Activated naive CD4-positive, alpha-beta T cell treated with Interleukin-2 at 50 U/mL for 16 hours (primary cell): Measurements from ENCODE around the gene ANKRD36C.
A peak's percentile ranks its signal among the peaks of the same experiment; 100 is the strongest.
"Not testable (repeated sequence)": the region's sequence is repeated elsewhere in the genome, so short reads cannot be mapped to it uniquely, and the experiment has no call there.

Experiments
- DNase-seq: peaks from one replicate; pipeline ENCODE4 v3.0.0-alpha.2; 2020

ANKRD36C gene

DNA sequence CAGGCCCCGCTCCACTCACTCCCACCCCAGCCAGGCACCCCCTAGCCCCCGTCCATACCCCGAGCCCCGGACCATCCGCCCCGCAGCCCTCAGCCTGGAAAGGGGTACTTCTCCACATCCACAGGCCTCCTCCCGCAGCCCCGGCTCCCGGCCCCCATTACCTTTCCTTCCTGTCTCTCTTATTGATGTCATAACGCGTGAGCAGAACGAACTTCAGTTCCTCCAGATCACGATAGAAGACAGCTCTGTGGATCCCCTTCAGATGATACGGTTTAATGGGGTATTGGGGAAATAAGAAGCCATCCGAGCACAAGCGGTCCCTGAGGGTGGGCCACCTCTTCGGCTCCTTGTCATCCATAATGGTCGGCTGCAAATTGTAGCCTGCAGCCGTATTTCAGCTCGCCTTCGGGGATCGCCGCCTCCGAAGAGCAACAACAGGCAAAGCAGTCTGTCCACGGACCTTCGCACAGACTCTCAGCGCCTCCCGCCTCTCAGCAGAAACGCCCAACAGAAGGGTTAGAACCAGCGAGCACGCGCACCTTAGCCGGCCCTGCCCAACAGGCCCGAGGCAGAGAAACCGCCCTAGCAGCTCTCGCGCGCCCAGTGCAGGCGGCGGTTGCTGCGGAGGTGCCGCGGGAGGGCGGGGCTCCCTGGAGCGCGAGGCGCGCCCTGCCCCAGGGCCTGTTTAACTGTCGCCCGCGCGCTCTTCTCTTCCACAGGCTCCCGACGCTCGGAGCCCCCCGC is at the start of gene ANKRD36C:
TSS of gene ANKRD36C (minus strand) at position 474 of the 744 bp plus-strand sequence. CDS start at position 358, 116 bp downstream.
- peak; percentile 31 for DNase-seq

GRCh38 chr2:96035554-96035953 is 43.9 kb upstream of the ANKRD36C start:
- DNase-seq: not testable (repeated sequence)

DNA sequence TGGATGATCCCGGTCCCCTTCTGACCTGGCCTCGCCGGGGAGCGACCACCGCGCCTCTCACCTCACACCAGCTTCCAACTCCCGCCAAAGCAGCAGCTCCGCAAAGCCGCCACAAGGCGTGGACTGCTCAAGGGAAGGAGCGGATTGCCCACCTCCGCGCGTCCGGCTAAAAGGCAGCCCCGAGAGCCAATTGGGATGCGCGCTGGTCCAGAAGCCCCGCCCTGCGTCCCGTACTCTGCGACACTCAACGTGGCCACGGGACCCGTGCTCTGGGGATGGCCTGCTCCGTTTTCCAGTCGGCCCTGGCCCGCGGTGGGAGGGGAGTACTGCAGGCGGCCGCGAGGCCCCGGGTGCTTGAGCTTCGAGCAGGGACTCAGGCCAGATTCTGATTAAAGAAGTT is 43.2 kb upstream of the ANKRD36C start, which contains the start of gene GPAT2:
TSS of gene GPAT2 (minus strand) at position 125 of the 400 bp plus-strand sequence. CDS start 2,557 bp downstream, outside the sequence.
- not testable (repeated sequence) for DNase-seq

- DNase-seq: not testable (repeated sequence)
Measured at GRCh38 chr2:96033997-96034396, 42.4 kb upstream of the ANKRD36C start.

- DNase-seq: not testable (repeated sequence)
Measured at GRCh38 chr2:96027725-96028325, 36.2 kb upstream of the ANKRD36C start.

DNA sequence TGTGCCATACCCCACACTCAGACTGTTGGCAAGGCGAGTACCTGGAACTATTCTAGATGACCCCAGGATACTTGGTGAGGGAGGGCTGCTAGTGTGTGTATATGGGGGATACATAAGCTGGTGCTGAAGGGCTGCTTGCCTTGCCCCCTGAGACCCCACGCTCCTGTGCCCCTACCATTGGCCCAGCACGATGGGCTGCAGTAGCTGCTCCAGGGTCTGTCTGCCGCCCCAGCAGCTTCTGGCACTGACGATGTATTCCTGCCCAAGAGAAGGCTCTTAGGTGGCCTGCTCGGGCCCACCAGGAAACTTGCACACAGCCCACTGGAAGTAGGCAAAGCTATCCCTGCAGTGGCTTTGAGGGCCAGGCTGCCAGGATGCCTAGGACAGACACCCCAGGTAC is 34.1 kb upstream of the ANKRD36C start:
- DNase-seq: not testable (repeated sequence)

GRCh38 chr2:96025194-96025492 is 33.5 kb upstream of the ANKRD36C start:
- DNase-seq: no peak

GRCh38 chr2:96024336-96025193 is 32.9 kb upstream of the ANKRD36C start:
- DNase-seq: no peak

- not testable (repeated sequence) for DNase-seq
Measured at GRCh38 chr2:96023701-96024100, 32.1 kb upstream of the ANKRD36C start.

GRCh38 chr2:96022701-96023447 is 31.2 kb upstream of the ANKRD36C start:
- DNase-seq: peak; percentile 74

- not testable (repeated sequence) for DNase-seq
Measured at GRCh38 chr2:96022126-96022525, 30.5 kb upstream of the ANKRD36C start.

DNA sequence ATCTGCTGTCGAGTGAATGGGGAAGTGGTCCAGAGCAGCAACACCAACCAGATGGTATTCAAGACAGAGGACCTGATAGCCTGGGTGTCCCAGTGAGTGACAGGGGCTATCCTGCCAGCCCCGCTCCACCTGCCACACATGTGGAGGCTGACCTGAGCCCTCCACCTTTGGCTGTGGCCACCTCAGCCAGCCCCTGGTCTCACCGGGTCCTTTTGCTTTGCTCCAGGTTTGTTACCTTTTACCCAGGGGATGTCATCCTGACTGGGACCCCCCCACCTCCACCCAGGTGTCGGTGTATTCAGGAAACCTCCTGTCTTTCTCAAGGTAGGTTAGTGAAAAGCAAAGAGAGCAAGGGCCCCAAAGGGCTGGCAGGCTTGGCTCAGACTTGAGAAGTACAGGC is 29.5 kb upstream of the ANKRD36C start:
- DNase-seq: not testable (repeated sequence)

DNA sequence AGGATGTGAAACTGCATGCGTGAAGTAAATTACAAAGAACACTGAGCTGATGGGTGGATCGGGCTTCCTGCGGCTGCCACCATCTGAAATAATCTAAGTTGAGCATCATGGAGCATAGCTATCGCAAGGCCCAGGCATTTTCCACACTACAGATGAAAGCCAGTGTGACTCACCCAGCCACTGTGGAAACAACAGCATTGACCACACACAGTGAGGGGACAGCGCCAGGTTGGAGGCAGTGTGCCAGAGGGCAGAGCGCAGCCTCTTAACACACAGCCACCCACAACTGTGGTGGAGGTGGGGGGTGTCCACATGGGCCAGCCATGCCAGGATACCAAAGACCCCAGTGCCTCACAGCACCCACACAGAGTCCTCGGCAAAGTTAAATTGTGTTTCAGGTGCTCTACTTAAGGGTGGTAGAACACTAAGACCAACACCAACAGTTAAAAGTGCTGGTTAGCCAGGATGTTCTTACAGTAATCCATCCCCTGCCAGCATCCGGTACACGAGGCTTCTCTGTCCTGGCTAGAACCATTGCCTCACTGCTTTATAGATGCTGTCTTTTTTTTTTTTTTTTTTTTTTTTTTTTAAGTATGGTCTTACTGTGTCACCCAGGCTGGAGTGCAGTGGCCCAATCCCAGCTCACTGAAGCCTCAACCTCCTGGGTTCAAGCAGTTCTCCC is 28.4 kb upstream of the ANKRD36C start:
- not testable (repeated sequence) for DNase-seq

DNA sequence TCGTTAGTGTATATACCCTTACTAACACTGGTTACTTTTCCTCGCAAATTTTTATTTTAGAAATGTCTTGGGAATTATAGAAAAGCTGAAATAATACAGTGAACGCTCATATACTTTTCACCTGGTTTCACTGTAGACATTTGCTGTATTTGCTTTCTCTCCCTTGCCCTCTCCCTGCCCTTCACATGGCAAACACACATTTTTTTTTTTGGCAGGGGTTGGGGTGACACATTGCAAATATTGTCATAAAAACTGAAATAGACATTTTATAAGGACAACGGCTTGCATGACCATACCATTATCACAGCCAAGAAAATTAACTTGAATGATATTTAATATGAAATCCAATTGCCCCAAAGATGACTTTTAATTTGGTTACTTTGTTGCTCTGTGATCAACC is 24.7 kb upstream of the ANKRD36C start:
- DNase-seq: not testable (repeated sequence)

DNA sequence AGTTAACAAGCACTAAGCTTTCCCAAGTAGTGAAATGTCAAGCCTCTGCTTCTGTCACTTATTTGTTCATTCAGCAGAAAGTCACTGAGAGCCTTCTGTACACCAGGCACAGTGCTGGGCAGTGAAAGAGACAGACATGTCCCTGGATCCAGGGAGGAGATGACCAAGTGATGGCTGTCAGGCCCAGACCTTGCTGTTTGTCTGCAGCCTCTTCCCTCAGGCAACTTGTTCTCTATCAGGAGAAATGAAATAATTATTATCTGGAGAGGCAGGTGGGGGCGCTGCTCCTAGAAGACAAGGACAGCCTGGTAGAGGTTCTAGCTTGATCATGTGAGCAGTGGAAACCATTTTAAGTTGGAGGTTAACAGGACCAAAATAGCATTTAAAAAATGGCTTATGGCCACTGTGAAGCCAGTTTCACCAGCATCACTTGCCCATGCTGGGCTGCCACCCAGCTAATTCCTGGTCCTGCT is 21.2 kb upstream of the ANKRD36C start:
- DNase-seq: not testable (repeated sequence)

DNA sequence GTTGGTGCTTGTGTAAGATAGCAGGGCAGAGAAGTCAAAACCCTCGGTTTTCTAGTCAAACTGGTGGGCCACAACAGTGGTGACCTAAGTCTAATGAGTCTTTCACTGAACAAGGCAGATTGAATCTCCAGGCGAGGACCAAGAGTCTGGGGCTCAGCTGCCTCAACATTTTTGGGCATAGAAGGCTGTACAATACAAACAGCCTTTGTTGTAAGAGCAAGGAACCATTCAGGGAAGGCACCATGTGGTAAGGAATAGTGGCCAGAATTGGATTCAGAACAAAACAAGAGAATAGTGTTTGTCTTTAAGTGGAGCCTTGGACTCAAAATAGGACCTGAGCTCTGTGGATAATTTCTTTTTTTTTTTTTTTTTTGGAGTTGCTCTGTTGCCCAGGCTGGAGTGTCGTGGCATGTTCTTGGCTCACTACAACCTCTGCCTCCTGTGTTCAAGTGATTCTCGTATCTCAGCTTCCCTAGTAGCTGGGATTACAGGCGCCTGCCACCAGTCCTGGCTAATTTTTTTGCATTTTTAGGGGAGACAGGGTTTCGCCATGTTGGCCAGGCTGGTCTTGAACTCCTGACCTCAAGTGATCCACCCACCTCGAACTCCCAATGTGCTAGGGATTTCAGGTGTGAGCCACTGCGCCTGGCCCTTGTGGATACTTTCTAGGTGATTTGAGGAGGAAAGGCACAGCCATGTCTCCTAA is 20.6 kb upstream of the ANKRD36C start:
- not testable (repeated sequence) for DNase-seq

GRCh38 chr2:96011129-96011455 is 19.5 kb upstream of the ANKRD36C start:
- DNase-seq: peak; percentile 23

GRCh38 chr2:96010320-96011128 is 18.9 kb upstream of the ANKRD36C start:
- peak; percentile 95 for DNase-seq

- not testable (repeated sequence) for DNase-seq
Measured at GRCh38 chr2:96009833-96010232, 18.2 kb upstream of the ANKRD36C start.

DNA sequence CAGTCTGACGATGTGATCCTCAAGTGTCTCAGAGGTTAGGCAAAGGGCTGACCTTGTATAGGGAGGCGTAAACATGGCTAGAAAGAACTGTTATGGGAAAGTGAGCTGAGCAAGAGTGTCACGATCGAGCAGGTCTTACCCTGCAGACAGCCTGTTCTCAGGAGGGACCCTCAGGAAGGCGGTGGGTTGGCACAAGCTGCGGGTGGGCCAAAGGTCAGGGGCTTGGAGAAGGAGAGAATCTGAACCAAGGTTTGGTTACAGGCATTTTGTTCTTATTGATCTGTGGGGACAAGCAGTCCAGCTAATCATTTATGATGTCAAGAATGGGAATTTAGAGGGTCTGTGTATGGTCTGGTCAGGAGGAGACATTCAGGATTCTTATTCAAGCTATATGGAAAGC is 16.4 kb upstream of the ANKRD36C start:
- not testable (repeated sequence) for DNase-seq
